ENCODE results near the gene PIH1D1.

DNA sequence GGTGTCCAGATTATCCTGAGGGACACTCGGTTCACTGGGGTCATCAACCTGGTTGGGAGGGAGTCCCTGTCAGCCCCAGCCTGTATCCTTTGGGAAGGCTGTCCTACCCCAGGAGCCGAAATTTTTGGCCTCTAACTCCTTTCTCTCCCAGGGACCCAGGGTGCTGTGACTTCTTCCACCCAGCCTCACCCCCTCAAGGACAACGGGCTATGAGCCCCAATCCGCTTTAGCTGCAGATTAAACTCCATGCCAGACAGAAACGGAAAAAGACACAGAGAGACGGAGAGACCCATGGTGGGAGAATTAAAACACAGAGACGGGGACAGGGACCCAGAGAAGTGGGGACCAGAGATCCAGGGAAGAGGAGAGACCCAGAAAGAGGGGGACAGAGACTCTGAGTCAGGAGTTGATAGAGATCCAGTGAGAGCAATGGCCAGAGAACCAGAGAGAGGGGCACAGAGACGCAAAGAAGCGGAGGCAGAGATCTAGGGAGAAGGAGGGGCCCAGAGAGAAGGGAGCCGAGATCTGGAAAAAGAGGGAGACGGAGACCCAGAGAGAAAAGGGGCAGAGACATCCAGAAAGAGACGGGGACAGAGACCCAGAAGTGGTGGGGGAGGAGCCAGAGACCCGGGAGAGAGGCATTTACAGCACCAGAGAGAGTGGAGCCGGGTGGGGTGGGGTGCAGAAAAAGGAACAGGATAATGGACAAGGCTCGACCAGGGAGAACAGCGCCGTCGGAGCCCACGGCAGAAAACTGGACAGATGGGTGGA lies 11.0 kb downstream of the PIH1D1 start:
- TF ChIP-seq, protein P1, sequence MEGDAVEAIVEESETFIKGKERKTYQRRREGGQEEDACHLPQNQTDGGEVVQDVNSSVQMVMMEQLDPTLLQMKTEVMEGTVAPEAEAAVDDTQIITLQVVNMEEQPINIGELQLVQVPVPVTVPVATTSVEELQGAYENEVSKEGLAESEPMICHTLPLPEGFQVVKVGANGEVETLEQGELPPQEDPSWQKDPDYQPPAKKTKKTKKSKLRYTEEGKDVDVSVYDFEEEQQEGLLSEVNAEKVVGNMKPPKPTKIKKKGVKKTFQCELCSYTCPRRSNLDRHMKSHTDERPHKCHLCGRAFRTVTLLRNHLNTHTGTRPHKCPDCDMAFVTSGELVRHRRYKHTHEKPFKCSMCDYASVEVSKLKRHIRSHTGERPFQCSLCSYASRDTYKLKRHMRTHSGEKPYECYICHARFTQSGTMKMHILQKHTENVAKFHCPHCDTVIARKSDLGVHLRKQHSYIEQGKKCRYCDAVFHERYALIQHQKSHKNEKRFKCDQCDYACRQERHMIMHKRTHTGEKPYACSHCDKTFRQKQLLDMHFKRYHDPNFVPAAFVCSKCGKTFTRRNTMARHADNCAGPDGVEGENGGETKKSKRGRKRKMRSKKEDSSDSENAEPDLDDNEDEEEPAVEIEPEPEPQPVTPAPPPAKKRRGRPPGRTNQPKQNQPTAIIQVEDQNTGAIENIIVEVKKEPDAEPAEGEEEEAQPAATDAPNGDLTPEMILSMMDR (IDR thresholded peaks at IDR 0.05) = no peak
- TF ChIP-seq POLR2A (IDR thresholded peaks at IDR 0.05) = no peak

All from right lobe of liver (tissue), 4 donors.